C4-2B (cell line): ENCODE measurements around the gene CMAS.
"Not testable (repeated sequence)": the region's sequence is repeated elsewhere in the genome, so short reads cannot be mapped to it uniquely, and the experiment has no call there.

Experiments
- CTCF ChIP-seq: fragments of 450-650 bp; conservative IDR thresholded peaks from 2 replicates; pipeline ENCODE4 v1.5.1; 2017; ENCODE audit warnings: mild to moderate bottlenecking
- ZFX ChIP-seq: fragments of 450-650 bp; IDR thresholded peaks from 2 replicates; pipeline ENCODE4 v1.6.1; 2017

- not testable (repeated sequence) for TF ChIP-seq CTCF, ZFX
These were observed 22.5 kb upstream of the CMAS start for GRCh38 chr12:22023489-22023888.
